Articular chondrocyte of knee joint (primary cell): ENCODE measurements around the gene CLEC16A. TPM values are rescaled to one million over a fixed set of nuclear protein-coding genes. Genes with fewer than 3 reads are reported as not detected.

ENCODE experiments used
- total RNA-seq: library from RNA; depleted of rRNA; stranded (reverse); fragments of >200 nt; gene quantifications from 2 replicates; pipeline ENCODE4 v1.2.3, GENCODE V29; 2012

Gene CLEC16A
- 21.8 and 23.4 TPM in 2 replicates for total RNA-seq

GRCh38 chr16:10944249-10945064, at the start of gene CLEC16A:
Gene CLEC16A (plus strand): TSS chr16:10944564. CDS start chr16:10944718, 154 bp downstream.

GRCh38 chr16:10942352-10943063, 1.9 kb upstream of the CLEC16A start, which contains the start of gene DEXI:
Gene DEXI (minus strand): TSS chr16:10942468. CDS start chr16:10942005, 463 bp downstream.

Other genes starting within 250 kb of the CLEC16A start
- gene TEKT5, start 249.6 kb upstream of the CLEC16A start, total RNA-seq: 0.13 and 0.22 TPM in 2 replicates
- gene NUBP1, start 200.7 kb upstream of the CLEC16A start, total RNA-seq: 22.0 and 23.3 TPM in 2 replicates
- under 0.01 and 0.11 TPM in 2 replicates for gene TVP23A, start 125.8 kb upstream of the CLEC16A start, total RNA-seq
- gene CIITA, start 67.4 kb upstream of the CLEC16A start, total RNA-seq: 1.1 and 1.6 TPM in 2 replicates
- 28.4 and 37.8 TPM in 2 replicates for gene DEXI, start 2.1 kb upstream of the CLEC16A start, total RNA-seq